ENCODE results near the gene TRIM66. TPM values are rescaled to one million over a fixed set of nuclear protein-coding genes. Genes with fewer than 3 reads are reported as not detected.
A peak's percentile ranks its signal among the peaks of the same experiment; 100 is the strongest.

TRIM66 gene
- total RNA-seq, 1 experiment from 2014 or later, result 2.1 TPM

- no peak overlapping the region for H3K18ac ChIP-seq (ENCODE audit: insufficient read length, low read depth, low read length)
- no peaks in the 10 kb centered on the region; the same call in none of the 2 replicates for H3K27me3 Mint-ChIP-seq (ENCODE audit: low read depth)
- H2AK5ac ChIP-seq (ENCODE audit: insufficient read length, low read length), result no peak overlapping the region
- no peak overlapping the region for H2BK5ac ChIP-seq (ENCODE audit: insufficient read length, low read length)
- peak overlapping the region; percentile 79 for H3K14ac ChIP-seq (ENCODE audit: insufficient read depth, low read length)
- H3K4ac ChIP-seq (ENCODE audit: low read depth, low read length), result no peak overlapping the region
- H2BK12ac ChIP-seq (ENCODE audit: insufficient read length, low read depth, low read length), result no peak overlapping the region
- H3K9me3 Mint-ChIP-seq, result no peaks in the 10 kb centered on the region
- H3T11ph ChIP-seq (ENCODE audit: low read length), result no peak overlapping the region
- no peak overlapping the region for H3K56ac ChIP-seq (ENCODE audit: insufficient read length, low read depth, low read length)
- no CpG with 5 or more reads among the region's 13 CpGs for WGBS (ENCODE audit: extremely low coverage, insufficient read length, low lambda C conversion rate)
- no peaks in the 10 kb centered on the region for H4K20me1 ChIP-seq (ENCODE audit: control insufficient read depth, insufficient read depth, insufficient read length)
- H3K27ac Mint-ChIP-seq, result peak overlapping the region; percentile 92 to 97 (median 96)
- no peak overlapping the region for H4K8ac ChIP-seq (replicated peaks; ENCODE audit: insufficient read length, low read depth, low read length)
- H3K23ac ChIP-seq (ENCODE audit: insufficient read length, low read depth, low read length), result no peak overlapping the region
- no peak overlapping the region for H2AFZ ChIP-seq (ENCODE audit: low read length)
- H3K4me3 Mint-ChIP-seq, result no peak overlapping the region; a peak in 1 of 5 replicates
- no peaks in the 10 kb centered on the region for H3K9me3 ChIP-seq (ENCODE audit: control insufficient read depth, low read depth, low read length)
- no peak overlapping the region for H2BK20ac ChIP-seq (ENCODE audit: low read depth, low read length, poor library complexity, severe bottlenecking)
- peaks cover 61 to 65% of the 10 kb centered on the region in 2 experiments for H3K4me1 Mint-ChIP-seq
- H3K9ac ChIP-seq (ENCODE audit: extremely low read depth, insufficient read length, low read length), result no peak overlapping the region
- no peaks in the 10 kb centered on the region; the same call in 1 of the 2 replicates for H3K4me1 ChIP-seq (ENCODE audit: insufficient read depth, low read length)
- no peak overlapping the region for H4K5ac ChIP-seq (ENCODE audit: insufficient read length, low read depth, low read length)
- no peaks in the 10 kb centered on the region for H3K23me2 ChIP-seq (ENCODE audit: insufficient read length, low read depth, low read length, poor library complexity, severe bottlenecking)
- no peak overlapping the region for H4K91ac ChIP-seq (ENCODE audit: insufficient read length, low read depth, low read length)
- H3K27me3 ChIP-seq (ENCODE audit: insufficient read depth, low read length), result no peaks in the 10 kb centered on the region
- H3K27ac ChIP-seq (ENCODE audit: insufficient read length, low read depth, low read length), result no peak overlapping the region
- no peak for TF ChIP-seq CTCF (conservative IDR thresholded peaks at IDR 0.05)
- H2BK120ac ChIP-seq (ENCODE audit: low read depth, low read length, poor library complexity, severe bottlenecking), result no peak overlapping the region
- no peak for DNase-seq
- no peak overlapping the region for H2BK15ac ChIP-seq (ENCODE audit: low read depth, low read length)
- no peaks in the 10 kb centered on the region for H3K79me1 ChIP-seq (ENCODE audit: insufficient read depth, low read depth, low read length, poor library complexity, severe bottlenecking)
- H3K36me3 Mint-ChIP-seq (ENCODE audit: insufficient read depth in 1 of 3, low read depth in 3 of 3), result peaks cover 3 to 7% (median 6%) of the 10 kb centered on the region in 3 experiments; a peak in 5 of 7 replicates
- H3K79me2 ChIP-seq (ENCODE audit: insufficient read depth, low read length), result no peaks in the 10 kb centered on the region
- H3K4me2 ChIP-seq (ENCODE audit: insufficient read depth, insufficient read length, low read length), result no peak overlapping the region
These were observed 39.4 kb upstream of the TRIM66 start for GRCh38 chr11:8721609-8722500.
